IMR-90 (cell line): ENCODE data around the gene ZNF761. TPM values are rescaled to one million over a fixed set of nuclear protein-coding genes. Genes with fewer than 3 reads are reported as not detected.
A peak's percentile ranks its signal among the peaks of the same experiment; 100 is the strongest.

Source experiments
- ATAC-seq: fragments of 200-7000 bp; cut with Tn5 transposase; 2 replicates; pipeline ENCODE4 v1.9.1; 2020; ENCODE audit warnings: low read depth, mild to moderate bottlenecking, moderate library complexity
- BruUV-seq: library from RNA; stranded (reverse); fragments of 400-500 nt; replicated peaks from 2 replicates; lab custom pipeline; 2021; lab: Mats Ljungman, UMichigan
- CTCF ChIA-PET: fragments of 300-600 bp; formaldehyde crosslinking; extraction: SDS; loops from one replicate; lab custom pipeline; 2021; ENCODE audit warnings: antibody characterized with exemption; lab: Yijun Ruan, JAX
- POLR2A ChIA-PET: fragments of 300-600 bp; sonication (Branson Sonifier 250); formaldehyde crosslinking; loops from one replicate; lab custom pipeline; 2022; ENCODE audit warnings: antibody characterized with exemption; ENCODE audit not compliant: unreplicated experiment; lab: Charles Lee
- DNase-seq: peaks from one replicate; pipeline ENCODE4 v3.0.0; 2013
- H2AFZ ChIP-seq: replicated peaks from 2 replicates; pipeline ENCODE3; 2013; ENCODE audit warnings: low read length, mild to moderate bottlenecking; ENCODE audit not compliant: poor library complexity
- H2AK5ac ChIP-seq: 2 replicates; pipeline ENCODE4 v1.6.1; 2013; ENCODE audit warnings: low read depth, low read length, inconsistent platforms
- H2AK9ac ChIP-seq: replicated peaks from 2 replicates; pipeline ENCODE3; 2013; ENCODE audit warnings: mild to moderate bottlenecking, low read depth, low read length, moderate library complexity; ENCODE audit not compliant: poor library complexity
- H2BK120ac ChIP-seq: 2 replicates; pipeline ENCODE4 v1.6.1; 2013; ENCODE audit warnings: low read depth, low read length, inconsistent platforms
- H2BK15ac ChIP-seq: 3 replicates; pipeline ENCODE4 v1.6.1; 2013; ENCODE audit warnings: low read depth, low read length, inconsistent platforms
- H2BK20ac ChIP-seq: 2 replicates; pipeline ENCODE4 v1.6.1; 2013; ENCODE audit warnings: low read depth, mild to moderate bottlenecking, inconsistent platforms, low read length, moderate library complexity
- H2BK5ac ChIP-seq: 2 replicates; pipeline ENCODE4 v1.6.1; 2013; ENCODE audit warnings: mild to moderate bottlenecking, low read depth, low read length, inconsistent platforms; ENCODE audit not compliant: poor library complexity, severe bottlenecking
- H3K14ac ChIP-seq: replicated peaks from 2 replicates; pipeline ENCODE4 v1.6.1; 2013; ENCODE audit warnings: low read depth, low read length, inconsistent platforms
- H3K18ac ChIP-seq: 2 replicates; pipeline ENCODE4 v1.6.1; 2013; ENCODE audit warnings: low read depth, low read length, control low read depth
- H3K23ac ChIP-seq: 2 replicates; pipeline ENCODE4 v1.6.1; 2013; ENCODE audit warnings: low read depth, low read length, inconsistent platforms
- H3K27ac ChIP-seq: 2 replicates; pipeline ENCODE4 v1.5.1; 2013; ENCODE audit warnings: mild to moderate bottlenecking, control low read depth, low read length; ENCODE audit not compliant: insufficient read depth
- H3K27me3 ChIP-seq: 2 replicates; pipeline ENCODE4 v1.6.1; 2013; ENCODE audit warnings: low read length; ENCODE audit not compliant: control insufficient read depth, insufficient read depth
- H3K36me3 ChIP-seq: 2 replicates; pipeline ENCODE4 v1.6.1; 2013; ENCODE audit warnings: low read length, mixed read lengths; ENCODE audit not compliant: control insufficient read depth, insufficient read depth
- H3K4ac ChIP-seq: 2 replicates; pipeline ENCODE4 v1.6.1; 2013; ENCODE audit warnings: low read depth, low read length, inconsistent platforms
- H3K4me1 ChIP-seq: 2 replicates; pipeline ENCODE4 v1.6.1; 2013; ENCODE audit warnings: low read length, mixed read lengths; ENCODE audit not compliant: control insufficient read depth, insufficient read depth
- H3K4me2 ChIP-seq: 2 replicates; pipeline ENCODE4 v1.6.1; 2013; ENCODE audit warnings: low read depth, mild to moderate bottlenecking, control low read depth, low read length, moderate library complexity
- H3K4me3 ChIP-seq: 2 replicates; pipeline ENCODE4 v1.5.1; 2013; ENCODE audit warnings: low read depth, mild to moderate bottlenecking, control low read depth, low read length, moderate library complexity; ENCODE audit not compliant: insufficient read depth
- H3K56ac ChIP-seq: 2 replicates; pipeline ENCODE4 v1.6.1; 2013; ENCODE audit warnings: low read length, inconsistent platforms; ENCODE audit not compliant: insufficient read depth; ENCODE audit errors: extremely low read depth
- H3K79me1 ChIP-seq, 2 experiments: 2 replicates each; pipeline ENCODE4 v1.6.1; 2013; ENCODE audit warnings: low read length in 2 of 2, inconsistent platforms in 1 of 2, low read depth in 1 of 2
- H3K9ac ChIP-seq: 2 replicates; pipeline ENCODE4 v1.6.1; 2013; ENCODE audit warnings: low read depth, low read length, control low read depth
- H3K9me1 ChIP-seq: 2 replicates; pipeline ENCODE4 v1.6.1; 2013; ENCODE audit warnings: low read length, inconsistent platforms; ENCODE audit not compliant: insufficient read depth
- H3K9me3 ChIP-seq: 2 replicates; pipeline ENCODE4 v1.6.1; 2013; ENCODE audit warnings: low read length; ENCODE audit not compliant: control insufficient read depth, insufficient read depth
- H4K20me1 ChIP-seq: 2 replicates; pipeline ENCODE4 v1.6.1; 2013; ENCODE audit warnings: low read length, inconsistent platforms; ENCODE audit not compliant: insufficient read depth
- H4K5ac ChIP-seq: 2 replicates; pipeline ENCODE4 v1.6.1; 2013; ENCODE audit warnings: mild to moderate bottlenecking, low read depth, low read length, control low read depth
- H4K8ac ChIP-seq, 2 experiments: 2 replicates each; pipeline ENCODE4 v1.6.1; 2013; ENCODE audit warnings: low read depth in 2 of 2, low read length in 2 of 2, control low read depth in 1 of 2, inconsistent platforms in 1 of 2
- H4K91ac ChIP-seq: 2 replicates; pipeline ENCODE4 v1.6.1; 2013; ENCODE audit warnings: low read depth, low read length, inconsistent platforms; ENCODE audit not compliant: insufficient read depth
- BHLHE40 ChIP-seq: fragments of 150-350 bp; IDR thresholded peaks from 2 replicates; pipeline ENCODE4 v1.6.1; 2016; ENCODE audit warnings: mild to moderate bottlenecking, low read depth, low read length
- CEBPB ChIP-seq: IDR thresholded peaks from 2 replicates; pipeline ENCODE4 v1.6.1; 2012; ENCODE audit warnings: low read depth, low read length, improper control_type of control experiment
- FOS ChIP-seq: fragments of 150-350 bp; IDR thresholded peaks from 2 replicates; pipeline ENCODE4 v1.6.1; 2016; ENCODE audit warnings: low read depth, low read length
- MAFK ChIP-seq: IDR thresholded peaks from 2 replicates; pipeline ENCODE4 v1.6.1; 2012; ENCODE audit warnings: low read depth, low read length, improper control_type of control experiment
- MAZ ChIP-seq: IDR thresholded peaks from 2 replicates; pipeline ENCODE4 v1.6.1; 2012; ENCODE audit warnings: low read depth, mild to moderate bottlenecking, low read length, improper control_type of control experiment, moderate library complexity, borderline replicate concordance
- MXI1 ChIP-seq: IDR thresholded peaks from 2 replicates; pipeline ENCODE4 v1.6.1; 2012; ENCODE audit warnings: low read depth, mild to moderate bottlenecking, low read length, moderate library complexity, borderline replicate concordance
- POLR2A ChIP-seq: IDR thresholded peaks from 2 replicates; pipeline ENCODE4 v1.6.1; 2012; ENCODE audit warnings: mild to moderate bottlenecking, low read depth, low read length
- RCOR1 ChIP-seq: IDR thresholded peaks from 2 replicates; pipeline ENCODE4 v1.6.1; 2012; ENCODE audit warnings: mild to moderate bottlenecking, low read length, improper control_type of control experiment; ENCODE audit not compliant: insufficient replicate concordance
- whole genome bisulfite sequencing, 2 experiments: methylation state at CpG; one replicate each; pipeline versions ENCODE4 v1.1.5 to v1.1.7; 2013; ENCODE audit warnings: missing lambda C conversion rate in 2 of 2; ENCODE audit not compliant: insufficient read length in 1 of 2; ENCODE audit errors: extremely low coverage in 2 of 2; 5-methylcytosine and 5-hydroxymethylcytosine counted together
- dilution Hi-C: fragments of 300-500 bp; cut with HindIII; formaldehyde crosslinking; loops from one replicate; pipeline ENCODE4 v1.14.3; 2018; ENCODE audit warnings: low sequenced_read_pairs; ENCODE audit not compliant: unreplicated experiment
- in situ Hi-C: fragments of 300-500 bp; cut with MboI; formaldehyde crosslinking; loops from 3 replicates; pipeline ENCODE4 v1.14.3; 2019; ENCODE audit warnings: low sequenced_read_pairs, inconsistent platforms, mixed read lengths
- intact Hi-C: fragments of 100-400 bp; cut with micrococcal nuclease; formaldehyde crosslinking; loops from 2 replicates; pipeline ENCODE4 v1.10.0; 2022
- polyA plus RNA-seq, 3 experiments: library from polyadenylated mRNA; depleted of rRNA; stranded (reverse); fragments of >200 nt; gene quantifications; 2 replicates each; pipeline ENCODE4 v1.2.3, GENCODE V29; 2012; ENCODE audit warnings: low replicate concordance in 1 of 3
- total RNA-seq: library from RNA; depleted of rRNA; stranded (reverse); fragments of >200 nt; gene quantifications from 2 replicates; pipeline ENCODE4 v1.2.3, GENCODE V29; 2012
- TF ChIP-seq, protein P1 (sequence below): conservative IDR thresholded peaks from 2 replicates; pipeline ENCODE4 v1.5.1; 2012; ENCODE audit warnings: mild to moderate bottlenecking, low read depth, low read length, improper control_type of control experiment

The ZNF761 gene
- total and polyA plus RNA-seq, 2 of the 4 experiments (the other 2 are of a cell fraction) = 7.9 to 21.9 TPM

DNA sequence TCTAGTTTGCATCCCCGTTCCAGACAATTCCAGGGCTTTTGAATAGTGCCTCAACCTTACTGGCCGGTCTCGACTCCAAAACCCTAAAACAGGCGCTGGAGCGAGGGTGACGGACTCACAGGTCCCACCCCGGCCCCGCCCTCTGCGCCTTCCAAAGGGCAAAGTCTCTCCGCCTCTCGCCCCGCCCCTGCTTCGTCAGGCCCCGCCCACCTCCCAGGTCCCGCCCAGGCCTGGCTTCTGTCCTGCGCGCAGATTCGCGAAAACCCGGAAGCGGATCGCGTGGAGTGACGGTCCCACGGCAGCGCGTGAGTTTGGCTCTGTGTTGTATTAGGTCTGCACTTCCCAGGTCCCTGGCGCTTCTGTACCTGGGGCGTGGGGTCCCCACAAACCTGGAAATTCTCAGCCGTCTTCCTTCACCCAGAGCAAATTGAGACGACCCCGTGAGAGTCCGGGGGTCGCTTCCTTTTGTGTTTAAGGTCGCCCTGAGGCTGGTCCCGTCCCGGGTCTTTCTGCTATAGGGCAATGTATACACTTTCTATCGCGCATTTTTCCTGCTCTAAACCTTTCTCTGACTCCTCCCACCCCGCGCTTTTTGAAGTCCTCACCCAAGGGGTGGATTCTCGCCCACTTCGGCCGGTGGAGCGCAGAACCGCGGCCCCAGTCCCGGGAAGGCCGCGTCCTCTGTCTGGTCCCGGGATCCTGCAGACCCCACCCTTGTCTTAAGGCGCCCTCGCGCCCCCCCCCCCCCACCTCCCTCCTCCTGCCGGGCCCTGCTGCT lies 35.9 kb downstream of the ZNF761 start, which contains the start of gene ZNF813:
Gene ZNF813, plus strand, starts transcription at position 249 of the 778 bp plus-strand sequence. CDS start 16,090 bp downstream, outside the sequence.
- CTCF ChIA-PET = no interaction called here
- 0% methylated on average over 4 of the region's 55 CpGs; no CpG with 5 or more reads in 1 of the 2 experiments for WGBS, 2 experiments
- POLR2A ChIA-PET = no interaction called here
- H3K27ac ChIP-seq = peak within 1 kb of the TSS; percentile 50
- no peak within 1 kb of the TSS for H2BK5ac ChIP-seq
- peak within 1 kb of the TSS; percentile 96 for H2AFZ ChIP-seq
- peak within 1 kb of the TSS; percentile 49 for H3K4ac ChIP-seq
- DNase-seq (peak; percentile 76), ATAC-seq (peak; percentile 99)
- no peak within 1 kb of the TSS for H2BK20ac ChIP-seq
- H3K27me3 ChIP-seq = no peaks in the 10 kb centered on the region
- no TSS peak for BruUV-seq
- H3K9me3 ChIP-seq = peaks cover under 1% of the 10 kb centered on the region; the same call in 1 of the 2 replicates
- no peaks in the 10 kb centered on the region for H3K9me1 ChIP-seq
- in situ Hi-C loops = no loop called here
- peak within 1 kb of the TSS; percentile 72 for H3K4me3 ChIP-seq
- no peaks in the 10 kb centered on the region for H3K36me3 ChIP-seq
- H2BK120ac ChIP-seq = no peak within 1 kb of the TSS
- intact Hi-C loops = no loop called here
- peak; percentile 34; the same call in 1 of the 2 replicates for TF ChIP-seq POLR2A
- no peak for TF ChIP-seq BHLHE40
- TF ChIP-seq MXI1 = peak; percentile 49
- no peak for TF ChIP-seq CEBPB
- TF ChIP-seq MAZ = peak; percentile 42; the same call in 1 of the 2 replicates
- TF ChIP-seq MAFK = no peak
- TF ChIP-seq, protein P1, sequence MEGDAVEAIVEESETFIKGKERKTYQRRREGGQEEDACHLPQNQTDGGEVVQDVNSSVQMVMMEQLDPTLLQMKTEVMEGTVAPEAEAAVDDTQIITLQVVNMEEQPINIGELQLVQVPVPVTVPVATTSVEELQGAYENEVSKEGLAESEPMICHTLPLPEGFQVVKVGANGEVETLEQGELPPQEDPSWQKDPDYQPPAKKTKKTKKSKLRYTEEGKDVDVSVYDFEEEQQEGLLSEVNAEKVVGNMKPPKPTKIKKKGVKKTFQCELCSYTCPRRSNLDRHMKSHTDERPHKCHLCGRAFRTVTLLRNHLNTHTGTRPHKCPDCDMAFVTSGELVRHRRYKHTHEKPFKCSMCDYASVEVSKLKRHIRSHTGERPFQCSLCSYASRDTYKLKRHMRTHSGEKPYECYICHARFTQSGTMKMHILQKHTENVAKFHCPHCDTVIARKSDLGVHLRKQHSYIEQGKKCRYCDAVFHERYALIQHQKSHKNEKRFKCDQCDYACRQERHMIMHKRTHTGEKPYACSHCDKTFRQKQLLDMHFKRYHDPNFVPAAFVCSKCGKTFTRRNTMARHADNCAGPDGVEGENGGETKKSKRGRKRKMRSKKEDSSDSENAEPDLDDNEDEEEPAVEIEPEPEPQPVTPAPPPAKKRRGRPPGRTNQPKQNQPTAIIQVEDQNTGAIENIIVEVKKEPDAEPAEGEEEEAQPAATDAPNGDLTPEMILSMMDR = no peak
- TF ChIP-seq RCOR1 = no peak
- TF ChIP-seq FOS = no peak
- peak within 1 kb of the TSS; percentile 77 for H3K9ac ChIP-seq
- peak within 1 kb of the TSS; percentile 68 for H3K14ac ChIP-seq
- dilution Hi-C loops = no loop called here
- H3K79me1 ChIP-seq = peaks cover 4% of the 10 kb centered on the region in 2 experiments; a peak in 1 of 4 replicates
- peak within 1 kb of the TSS; percentile 19 for H4K5ac ChIP-seq
- H3K4me1 ChIP-seq = no peaks in the 10 kb centered on the region
- no peaks in the 10 kb centered on the region for H4K20me1 ChIP-seq
- no peak within 1 kb of the TSS for H2AK5ac ChIP-seq
- peak within 1 kb of the TSS; percentile 56; the same call in 1 of the 2 replicates for H3K18ac ChIP-seq
- no peak within 1 kb of the TSS for H4K91ac ChIP-seq
- H3K23ac ChIP-seq = no peak within 1 kb of the TSS
- peak within 1 kb of the TSS; percentile 89 for H3K4me2 ChIP-seq
- peak within 1 kb of the TSS; percentile 11 to 86; a peak in 2 of 4 replicates for H4K8ac ChIP-seq
- no peak within 1 kb of the TSS for H2BK15ac ChIP-seq
- H3K56ac ChIP-seq = peak within 1 kb of the TSS; percentile 61
- H2AK9ac ChIP-seq = peak within 1 kb of the TSS; percentile 82
